PFSK-1 (cell line): ENCODE results near the gene TMEM131L.

Source experiments
- FOXP2 ChIP-seq: optimal IDR thresholded peaks from 2 replicates; pipeline ENCODE3; 2011; ENCODE audit warnings: borderline replicate concordance, control low read depth, inconsistent platforms; ENCODE audit not compliant: insufficient read depth; ENCODE audit errors: extremely low read length, extremely low read depth
- REST ChIP-seq, 2 experiments: IDR thresholded peaks; 2 replicates each; pipeline versions ENCODE4 v1.6.1 to v1.8.0; 2011 to 2012; ENCODE audit warnings: low read depth in 2 of 2, low read length in 2 of 2, control low read depth in 1 of 2, inconsistent platforms in 1 of 2, mild to moderate bottlenecking in 1 of 2, moderate library complexity in 1 of 2; ENCODE audit not compliant: insufficient read depth in 1 of 2
- TAF1 ChIP-seq: IDR thresholded peaks from 2 replicates; pipeline ENCODE4 v1.6.1; 2012; ENCODE audit warnings: low read length, control low read depth, borderline replicate concordance; ENCODE audit not compliant: insufficient read depth

DNA sequence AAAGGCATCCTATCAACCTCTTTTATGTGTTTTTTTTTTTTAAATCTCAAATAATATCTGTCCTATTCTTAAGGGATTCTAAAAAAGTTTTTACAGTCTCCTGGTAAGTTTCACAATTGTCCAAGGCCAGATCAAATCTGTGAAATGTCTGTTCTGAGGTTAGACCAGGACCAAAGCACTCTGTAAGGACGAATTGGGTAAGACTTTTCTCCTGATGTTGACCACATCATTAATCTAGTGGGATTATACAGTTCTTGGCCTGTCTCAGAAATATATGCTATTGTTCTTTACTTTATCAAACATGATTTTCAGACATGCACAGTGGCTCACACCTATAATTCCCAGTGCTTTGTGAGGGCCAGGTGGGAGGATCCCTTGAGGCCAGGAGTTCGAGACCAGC is 45.8 kb upstream of the TMEM131L start:
- TF ChIP-seq REST (IDR thresholded peaks at IDR 0.05; ENCODE audit: insufficient read depth in 1 of 2, low read depth in 2 of 2, low read length in 2 of 2) (no peak), TAF1 (no peak), FOXP2 (no peak)
